Central memory CD8-positive, alpha-beta T cell (primary cell): ENCODE measurements around the gene PPP2R3B.
"Not testable (repeated sequence)": the region's sequence is repeated elsewhere in the genome, so short reads cannot be mapped to it uniquely, and the experiment has no call there.

Experiments
- ATAC-seq: fragments of 150-1000 bp; cut with Tn5 transposase; replicated peaks from 2 replicates; pipeline ENCODE4 v1.10.0; 2022; ENCODE audit warnings: mild to moderate bottlenecking, moderate FRiP score, moderate number of reproducible peaks; ENCODE audit not compliant: poor library complexity, severe bottlenecking; ENCODE audit errors: extremely low read depth
- DNase-seq, 2 donors: peaks; one replicate each; pipeline ENCODE4 v3.0.0; 2021; ENCODE audit warnings: low spot score in 2 of 2
- H3K27ac Mint-ChIP-seq: one replicate; pipeline ENCODE4 v1.8.0; 2022; ENCODE audit warnings: low read depth, mild to moderate bottlenecking, moderate library complexity, mixed read lengths
- H3K27me3 Mint-ChIP-seq: one replicate; pipeline ENCODE4 v1.8.0; 2022; ENCODE audit warnings: mixed read lengths
- H3K36me3 Mint-ChIP-seq: one replicate; pipeline ENCODE4 v1.8.0; 2022; ENCODE audit warnings: mild to moderate bottlenecking, moderate library complexity, mixed read lengths; ENCODE audit not compliant: insufficient read depth
- H3K4me1 Mint-ChIP-seq: one replicate; pipeline ENCODE4 v1.8.0; 2022; ENCODE audit warnings: mixed read lengths
- H3K4me3 Mint-ChIP-seq: one replicate; pipeline ENCODE4 v1.8.0; 2022; ENCODE audit warnings: mild to moderate bottlenecking, moderate library complexity, mixed read lengths
- H3K9me3 Mint-ChIP-seq: one replicate; pipeline ENCODE4 v1.8.0; 2022; ENCODE audit warnings: mixed read lengths

PPP2R3B gene

DNA sequence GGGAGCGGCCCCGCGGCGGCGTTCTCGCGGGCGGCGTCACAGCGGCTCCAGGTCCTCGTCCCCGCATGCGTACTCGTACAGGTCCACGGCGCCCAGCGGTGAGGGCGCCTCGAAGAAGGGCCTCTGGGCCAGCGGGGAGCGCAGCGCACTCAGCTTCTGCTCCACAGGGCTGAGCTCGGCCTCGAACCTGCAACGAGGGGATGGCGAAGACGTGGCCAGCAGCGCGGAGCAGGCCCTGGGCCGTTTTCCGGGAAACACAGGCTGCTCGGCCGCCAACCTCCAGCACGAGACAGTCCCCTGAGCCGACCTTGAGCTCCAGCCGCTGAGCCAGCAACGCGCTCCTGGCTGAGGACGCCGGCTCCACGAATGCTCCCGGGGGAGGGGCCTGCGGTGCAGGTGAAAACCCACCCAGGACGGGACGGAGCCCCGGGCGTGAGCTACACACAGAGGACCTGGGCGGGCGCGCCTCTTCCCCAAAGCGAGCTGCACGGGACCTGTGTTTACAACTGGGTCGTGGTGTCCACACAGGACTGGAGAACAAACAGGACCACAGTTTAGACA is 52.3 kb downstream of the PPP2R3B start:
- DNase-seq (no peak), ATAC-seq (no peak)
- Mint-ChIP-seq H3K9me3 (no peaks in the 10 kb centered on the region), H3K27ac (peak overlapping the region; percentile 44), H3K27me3 (no peaks in the 10 kb centered on the region), H3K36me3 (peaks cover 11% of the 10 kb centered on the region), H3K4me1 (peaks cover 8% of the 10 kb centered on the region), H3K4me3 (no peak overlapping the region)

GRCh38 chrX:333611-334311 is 52.9 kb downstream of the PPP2R3B start:
- Mint-ChIP-seq H3K36me3 (peaks cover 8% of the 10 kb centered on the region), H3K4me3 (no peak overlapping the region), H3K4me1 (peaks cover 11% of the 10 kb centered on the region), H3K9me3 (no peaks in the 10 kb centered on the region), H3K27me3 (no peaks in the 10 kb centered on the region), H3K27ac (peak overlapping the region; percentile 44)
- DNase-seq = no peak
- no peak for ATAC-seq

- Mint-ChIP-seq H3K27me3 (no peaks in the 10 kb centered on the region), H3K4me3 (no peak overlapping the region), H3K9me3 (no peaks in the 10 kb centered on the region), H3K36me3 (peaks cover 3% of the 10 kb centered on the region), H3K4me1 (peaks cover 11% of the 10 kb centered on the region), H3K27ac (no peak overlapping the region)
- DNase-seq (no peak), ATAC-seq (no peak)
Observed at GRCh38 chrX:332916-333610, 53.6 kb downstream of the PPP2R3B start.

GRCh38 chrX:332496-332860 is 54.2 kb downstream of the PPP2R3B start:
- H3K9me3 Mint-ChIP-seq = no peaks in the 10 kb centered on the region
- peaks cover 11% of the 10 kb centered on the region for H3K4me1 Mint-ChIP-seq
- H3K4me3 Mint-ChIP-seq = no peak overlapping the region
- H3K27me3 Mint-ChIP-seq = no peaks in the 10 kb centered on the region
- H3K27ac Mint-ChIP-seq = no peak overlapping the region
- no peak for DNase-seq
- peaks cover 2% of the 10 kb centered on the region for H3K36me3 Mint-ChIP-seq
- no peak for ATAC-seq

GRCh38 chrX:331825-332495 is 54.7 kb downstream of the PPP2R3B start:
- ATAC-seq = no peak
- Mint-ChIP-seq H3K27ac (no peak overlapping the region), H3K36me3 (peaks cover 2% of the 10 kb centered on the region), H3K4me1 (peaks cover 11% of the 10 kb centered on the region), H3K4me3 (peak overlapping the region; percentile 59), H3K27me3 (no peaks in the 10 kb centered on the region), H3K9me3 (no peaks in the 10 kb centered on the region)
- no peak for DNase-seq

GRCh38 chrX:331151-331824 is 55.4 kb downstream of the PPP2R3B start:
- peak; percentile 48 for ATAC-seq
- Mint-ChIP-seq H3K4me3 (peak overlapping the region; percentile 59), H3K9me3 (no peaks in the 10 kb centered on the region), H3K4me1 (peaks cover 11% of the 10 kb centered on the region), H3K36me3 (no peaks in the 10 kb centered on the region), H3K27me3 (no peaks in the 10 kb centered on the region), H3K27ac (no peak overlapping the region)
- no peak for DNase-seq

- H3K27ac Mint-ChIP-seq = no peak overlapping the region
- ATAC-seq = no peak
- no peaks in the 10 kb centered on the region for H3K36me3 Mint-ChIP-seq
Observed at GRCh38 chrX:330726-331150, 56.0 kb downstream of the PPP2R3B start.

DNA sequence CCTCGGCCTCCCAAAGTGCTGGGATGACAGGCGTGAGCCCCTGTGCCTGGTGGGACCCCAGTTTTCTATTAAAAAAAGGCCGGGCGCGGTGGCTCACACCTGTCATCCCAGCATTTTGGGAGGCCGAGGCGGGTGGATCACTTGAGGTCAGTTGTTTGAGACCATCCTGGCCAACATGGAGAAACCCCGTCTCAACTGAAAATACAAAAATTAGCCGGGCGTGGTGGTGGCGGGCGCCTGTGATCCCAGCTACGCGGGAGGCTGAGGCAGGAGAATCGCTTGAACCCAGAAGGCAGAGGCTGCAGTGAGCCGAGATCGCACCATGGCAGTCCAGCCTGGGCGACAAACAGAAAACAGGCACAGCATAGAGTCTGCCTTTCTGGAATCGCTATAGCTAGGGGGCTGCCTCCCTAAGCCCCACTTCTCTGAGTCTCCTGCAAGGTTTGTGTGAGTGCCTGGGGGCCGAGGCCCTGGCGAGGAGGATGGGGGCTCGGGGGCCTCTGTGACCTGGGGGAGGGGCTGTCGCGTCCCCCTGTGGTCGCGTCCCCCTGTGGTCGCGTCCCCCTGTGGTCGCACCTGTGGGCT is 56.5 kb downstream of the PPP2R3B start:
- H3K27me3 Mint-ChIP-seq, H3K4me3 Mint-ChIP-seq, ATAC-seq, H3K36me3 Mint-ChIP-seq, H3K9me3 Mint-ChIP-seq, H3K27ac Mint-ChIP-seq, DNase-seq: not testable (repeated sequence)
- H3K4me1 Mint-ChIP-seq = peaks cover 11% of the 10 kb centered on the region

More at GRCh38 chrX:330726-331150, 56.0 kb downstream of the PPP2R3B start:
- Mint-ChIP-seq H3K9me3 (no peaks in the 10 kb centered on the region), H3K4me1 (peaks cover 11% of the 10 kb centered on the region), H3K27me3 (no peaks in the 10 kb centered on the region), H3K4me3 (no peak overlapping the region)
- DNase-seq = no peak

DNA sequence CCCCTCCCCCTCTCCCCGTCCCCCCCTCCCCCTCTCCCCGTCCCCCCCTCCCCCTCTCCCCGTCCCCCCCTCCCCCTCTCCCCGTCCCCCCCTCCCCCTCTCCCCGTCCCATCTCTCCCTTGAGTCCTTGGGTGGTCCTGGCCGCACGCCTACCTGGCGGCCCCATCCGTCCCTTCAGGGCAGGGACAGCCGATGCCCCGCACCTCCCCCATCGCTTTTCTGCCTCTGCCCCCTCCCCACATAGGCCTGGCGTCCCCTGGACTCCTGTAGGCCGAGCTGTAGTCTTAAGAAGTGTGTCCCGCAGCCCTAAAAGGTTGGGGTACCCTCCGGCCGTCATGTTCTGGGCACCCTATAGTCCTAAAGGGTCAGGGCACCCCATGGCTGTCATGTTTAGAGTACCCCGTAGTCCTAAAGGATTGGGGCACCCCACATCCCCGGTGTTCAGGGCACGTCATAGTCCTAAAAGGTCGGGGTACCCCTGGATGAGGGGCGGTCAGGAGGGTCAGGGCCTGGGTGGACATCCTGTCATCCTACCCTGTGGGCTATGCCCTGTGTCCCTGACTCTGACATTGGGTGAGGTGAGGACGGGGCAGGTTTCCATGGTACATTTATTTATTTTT is 57.3 kb downstream of the PPP2R3B start:
- no peak for ATAC-seq
- peaks cover 16% of the 10 kb centered on the region for H3K4me1 Mint-ChIP-seq
- H3K27me3 Mint-ChIP-seq = no peaks in the 10 kb centered on the region
- no peak overlapping the region for H3K27ac Mint-ChIP-seq
- H3K36me3 Mint-ChIP-seq = no peaks in the 10 kb centered on the region
- peak overlapping the region; percentile 20 for H3K4me3 Mint-ChIP-seq
- no peak for DNase-seq
- no peaks in the 10 kb centered on the region for H3K9me3 Mint-ChIP-seq

DNA sequence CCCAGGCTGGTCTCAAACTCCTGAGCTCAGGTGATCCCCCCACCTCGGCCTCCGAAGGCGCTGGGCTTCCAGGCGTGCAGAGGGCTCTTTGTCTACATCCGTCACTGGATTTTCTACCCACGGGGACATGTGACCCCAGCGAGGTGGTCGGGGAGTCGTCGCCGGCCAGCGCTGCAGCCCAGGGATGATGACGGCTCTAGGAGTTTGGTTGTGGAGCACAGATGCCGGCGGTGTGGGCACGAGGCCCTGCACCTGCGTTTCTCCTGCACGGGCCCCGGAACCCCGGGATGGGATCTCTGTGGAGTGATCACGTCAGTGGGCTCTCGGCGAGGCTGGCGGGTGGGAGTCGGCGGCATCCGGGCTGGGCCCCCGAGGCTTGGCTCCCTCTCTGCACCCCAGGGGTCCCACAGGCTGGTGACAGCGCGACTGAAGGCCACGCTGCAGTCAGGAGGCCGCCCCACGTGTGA is 59.0 kb downstream of the PPP2R3B start:
- peaks cover 27% of the 10 kb centered on the region for H3K4me1 Mint-ChIP-seq
- DNase-seq (no peak), ATAC-seq (no peak)
- no peak overlapping the region for H3K4me3 Mint-ChIP-seq
- peaks cover 15% of the 10 kb centered on the region for H3K36me3 Mint-ChIP-seq
- no peak overlapping the region for H3K27ac Mint-ChIP-seq
- no peaks in the 10 kb centered on the region for H3K9me3 Mint-ChIP-seq
- no peaks in the 10 kb centered on the region for H3K27me3 Mint-ChIP-seq

GRCh38 chrX:324664-325063 is 62.0 kb downstream of the PPP2R3B start:
- not testable (repeated sequence) for H3K27me3 Mint-ChIP-seq, ATAC-seq, H3K4me3 Mint-ChIP-seq, H3K9me3 Mint-ChIP-seq, H3K27ac Mint-ChIP-seq, DNase-seq
- H3K36me3 Mint-ChIP-seq = peaks cover 19% of the 10 kb centered on the region
- H3K4me1 Mint-ChIP-seq = peaks cover 31% of the 10 kb centered on the region
